HTR-8/SVneo (cell line): ENCODE data around the gene SETD3.

Experiments
- DNase-seq: peaks from one replicate; pipeline ENCODE4 v3.0.0; 2011; ENCODE audit warnings: low spot score, mixed read lengths; ENCODE audit not compliant: insufficient read length
- FAIRE-seq: peaks from 2 replicates; lab custom pipeline; 2011; peaks lifted over from hg19 to GRCh38; lab: Jason Lieb, UNC

The SETD3 gene

GRCh38 chr14:99479906-99480869, at the start of gene SETD3:
Gene SETD3, minus strand, starts transcription at chr14:99480859. Its CDS starts 15,054 bp downstream, at chr14:99465805.
- DNase-seq (peak; percentile 37), FAIRE-seq (no peak)

DNA sequence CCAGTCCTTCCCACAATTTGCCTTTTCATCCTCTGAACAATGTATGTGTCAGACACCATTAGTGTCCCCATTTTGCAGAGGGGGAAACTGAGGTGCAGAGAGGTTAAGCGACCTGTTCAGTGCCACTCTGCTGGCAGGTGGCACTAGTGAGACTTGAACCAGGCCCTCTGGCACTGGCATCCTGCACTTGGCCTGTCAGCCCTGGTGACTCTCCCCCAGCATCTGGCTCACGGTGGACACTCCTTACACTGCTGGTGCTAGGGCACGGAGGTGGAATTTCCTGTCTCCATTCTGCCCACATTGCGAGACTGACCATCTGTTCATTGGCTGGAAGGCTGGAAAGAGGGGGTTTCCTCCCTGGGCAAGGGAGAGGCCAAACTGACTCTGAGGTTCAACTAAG, 49.2 kb upstream of the SETD3 start:
- DNase-seq (no peak), FAIRE-seq (no peak)

- FAIRE-seq (no peak), DNase-seq (no peak)
Observed at GRCh38 chr14:99527427-99528076, 46.9 kb upstream of the SETD3 start.

- peak; percentile 38 for FAIRE-seq
- DNase-seq: no peak
Observed at GRCh38 chr14:99527026-99527425, 46.4 kb upstream of the SETD3 start.

- FAIRE-seq (no peak), DNase-seq (no peak)
Observed at GRCh38 chr14:99525699-99526080, 45.0 kb upstream of the SETD3 start.

GRCh38 chr14:99524804-99525698, 44.4 kb upstream of the SETD3 start:
- FAIRE-seq: no peak
- no peak for DNase-seq

- FAIRE-seq (peak; percentile 33), DNase-seq (no peak)
Observed at GRCh38 chr14:99524091-99524661, 43.5 kb upstream of the SETD3 start.

GRCh38 chr14:99523704-99524055, 43.0 kb upstream of the SETD3 start:
- no peak for DNase-seq
- FAIRE-seq: no peak

- DNase-seq (no peak), FAIRE-seq (no peak)
Observed at GRCh38 chr14:99522934-99523703, 42.5 kb upstream of the SETD3 start.

GRCh38 chr14:99522457-99522891, 41.8 kb upstream of the SETD3 start:
- FAIRE-seq (peak; percentile 97), DNase-seq (peak; percentile 72)

DNA sequence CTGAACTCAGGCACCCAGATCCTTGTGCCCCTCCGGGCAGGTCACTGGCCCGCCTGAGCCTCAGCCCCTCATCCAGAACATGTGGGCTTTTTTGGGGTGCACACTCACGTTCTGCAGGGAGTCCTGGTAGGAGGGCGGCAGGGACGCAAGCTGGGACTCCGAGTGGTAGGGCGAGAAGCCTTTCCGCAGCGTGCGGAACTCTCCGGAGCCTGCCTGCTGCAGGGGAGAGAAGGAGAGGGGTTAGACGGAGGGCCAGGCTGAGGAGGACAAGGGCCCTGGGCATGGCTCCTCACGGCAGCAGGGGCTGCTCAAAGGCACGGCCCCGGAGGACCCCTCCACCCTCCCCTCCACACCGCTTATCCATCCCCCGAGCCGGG, 41.4 kb upstream of the SETD3 start:
- FAIRE-seq (no peak), DNase-seq (no peak)

- FAIRE-seq: no peak
- DNase-seq: no peak
Observed at GRCh38 chr14:99521176-99522024, 40.7 kb upstream of the SETD3 start.

DNA sequence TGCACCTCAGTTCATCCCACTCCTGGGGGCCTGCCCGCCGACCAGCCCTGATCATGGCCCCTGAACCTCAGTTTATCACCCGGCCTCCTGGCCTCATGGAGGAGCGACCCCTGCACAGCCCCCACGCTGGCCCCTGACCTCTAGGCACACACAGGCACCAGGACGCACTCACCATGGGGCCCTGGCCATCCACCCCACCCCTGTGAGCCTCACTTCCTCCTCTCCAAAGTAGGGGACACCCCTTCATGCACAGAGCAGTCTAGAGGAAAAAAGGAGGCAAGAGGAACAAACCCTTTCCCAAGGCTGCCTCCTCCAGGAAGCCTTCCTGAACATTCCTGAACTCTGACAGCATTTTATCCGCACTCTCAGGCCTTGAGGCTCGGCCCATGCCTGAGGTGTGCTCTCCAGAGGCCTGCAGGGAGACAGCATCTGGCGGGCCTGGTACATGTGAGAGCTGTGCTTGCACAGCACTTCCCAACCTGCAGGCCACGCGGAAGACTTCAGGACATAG, 40.0 kb upstream of the SETD3 start:
- no peak for FAIRE-seq
- no peak for DNase-seq

- FAIRE-seq: no peak
- no peak for DNase-seq
Observed at GRCh38 chr14:99519931-99520421, 39.3 kb upstream of the SETD3 start.

GRCh38 chr14:99519347-99519881, 38.8 kb upstream of the SETD3 start:
- FAIRE-seq (no peak), DNase-seq (no peak)

DNA sequence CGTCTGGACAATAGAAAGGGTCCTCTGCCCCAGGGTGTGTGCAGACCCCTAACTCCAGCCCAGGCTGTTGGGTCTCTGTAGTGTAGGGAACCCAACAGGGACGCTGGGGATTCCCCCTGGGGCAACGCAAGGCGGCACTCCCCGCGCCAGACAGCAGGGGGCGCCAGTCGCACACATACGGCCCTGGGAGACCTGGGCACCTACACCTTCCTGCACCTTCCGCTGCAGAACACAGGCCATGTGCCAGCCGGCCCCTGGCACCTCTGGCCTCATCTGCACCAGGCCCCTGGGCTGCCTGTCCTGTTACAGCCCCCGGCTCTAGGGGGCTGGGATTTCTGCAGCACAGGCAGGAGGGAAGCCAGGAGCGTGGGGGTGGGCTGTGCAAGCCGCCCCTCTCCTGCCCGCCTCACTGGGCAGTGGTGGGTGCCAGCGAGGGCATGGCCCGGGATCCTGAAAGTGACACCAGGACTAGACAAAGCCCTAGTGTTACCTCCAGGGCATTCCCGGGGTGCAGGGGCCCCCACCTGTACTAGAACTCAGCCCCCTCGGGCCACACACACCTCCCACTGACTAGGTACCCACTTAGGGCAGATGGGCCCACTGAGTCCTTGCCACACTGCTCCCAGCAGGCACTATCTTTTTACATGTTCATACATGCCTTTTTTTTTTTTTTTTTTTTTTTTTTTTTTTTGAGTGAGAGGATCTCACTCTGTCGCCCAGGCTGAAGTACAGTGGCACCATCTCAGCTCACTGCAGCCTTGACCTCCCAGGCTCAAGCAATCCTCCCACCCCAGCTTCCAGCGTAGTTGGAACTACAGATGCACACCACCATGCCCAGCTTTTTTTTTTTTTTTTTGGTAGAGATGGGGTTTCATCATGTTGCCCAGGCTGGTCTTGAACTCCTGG, 38.0 kb upstream of the SETD3 start:
- DNase-seq (peak; percentile 84), FAIRE-seq (peak; percentile 89)
